ENCODE results near the gene CRABP1.

Gene CRABP1

DNA sequence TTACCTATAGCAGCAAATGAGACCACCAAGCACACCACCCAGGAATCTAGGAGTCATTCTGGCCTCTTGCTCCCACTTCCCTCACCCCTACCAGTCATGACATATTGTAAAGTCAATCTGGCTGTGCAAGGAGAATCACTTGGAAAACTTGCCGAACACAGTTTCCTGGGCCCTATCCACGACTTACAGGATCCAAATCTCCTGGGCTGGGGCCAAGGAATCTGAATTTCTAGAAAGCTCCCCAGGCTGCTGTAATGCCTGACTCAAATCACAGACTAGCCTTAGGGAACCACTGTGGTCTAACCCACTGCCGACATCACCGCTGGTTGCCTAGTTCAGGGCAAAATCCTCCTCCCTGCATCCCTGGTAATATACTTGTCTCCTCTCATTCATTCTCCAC is 4.2 kb upstream of the CRABP1 start:
- DNase-seq (ENCODE audit: insufficient read length, low spot score) (no peak), FAIRE-seq (no peak)
- no peak for TF ChIP-seq CTCF (IDR thresholded peaks at IDR 0.05; ENCODE audit: insufficient read depth, missing control alignments)

- no peak for TF ChIP-seq CTCF (IDR thresholded peaks at IDR 0.05; ENCODE audit: insufficient read depth, missing control alignments)
- FAIRE-seq = no peak
- DNase-seq (ENCODE audit: insufficient read length, low spot score) = no peak
Observed at GRCh38 chr15:78338781-78339180, 1.4 kb upstream of the CRABP1 start.

DNA sequence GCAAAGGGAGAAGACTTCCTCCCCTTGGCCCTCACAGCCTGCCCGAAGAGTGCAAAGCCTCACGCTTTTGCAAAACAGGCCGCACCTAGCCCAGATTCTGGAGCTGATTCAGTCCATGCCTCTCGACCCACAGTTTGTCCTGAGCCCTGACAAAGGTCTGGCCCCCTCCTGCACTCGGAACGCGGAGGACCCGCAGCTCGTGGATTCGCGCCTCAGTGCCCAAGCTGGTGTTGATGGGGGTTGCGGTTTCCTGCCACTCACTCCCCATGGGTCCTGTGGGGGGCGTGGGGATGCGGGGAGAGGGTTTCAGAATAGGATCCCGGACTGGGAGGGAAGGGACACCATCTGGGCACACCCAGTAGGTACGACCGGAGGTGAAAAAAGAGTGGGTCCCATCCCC is 594 bp upstream of the CRABP1 start:
- DNase-seq (ENCODE audit: insufficient read length, low spot score) = no peak
- FAIRE-seq = no peak
- TF ChIP-seq CTCF (IDR thresholded peaks at IDR 0.05; ENCODE audit: insufficient read depth, missing control alignments) = no peak

- DNase-seq (ENCODE audit: insufficient read length, low spot score) = no peak
- no peak for TF ChIP-seq CTCF (IDR thresholded peaks at IDR 0.05; ENCODE audit: insufficient read depth, missing control alignments)
- FAIRE-seq = no peak
Observed at GRCh38 chr15:78341057-78341987, 1.2 kb downstream of the CRABP1 start.

- TF ChIP-seq CTCF (IDR thresholded peaks at IDR 0.05; ENCODE audit: insufficient read depth, missing control alignments) = no peak
- FAIRE-seq (no peak), DNase-seq (ENCODE audit: insufficient read length, low spot score) (no peak)
Observed at GRCh38 chr15:78342021-78342420, 1.9 kb downstream of the CRABP1 start.

DNA sequence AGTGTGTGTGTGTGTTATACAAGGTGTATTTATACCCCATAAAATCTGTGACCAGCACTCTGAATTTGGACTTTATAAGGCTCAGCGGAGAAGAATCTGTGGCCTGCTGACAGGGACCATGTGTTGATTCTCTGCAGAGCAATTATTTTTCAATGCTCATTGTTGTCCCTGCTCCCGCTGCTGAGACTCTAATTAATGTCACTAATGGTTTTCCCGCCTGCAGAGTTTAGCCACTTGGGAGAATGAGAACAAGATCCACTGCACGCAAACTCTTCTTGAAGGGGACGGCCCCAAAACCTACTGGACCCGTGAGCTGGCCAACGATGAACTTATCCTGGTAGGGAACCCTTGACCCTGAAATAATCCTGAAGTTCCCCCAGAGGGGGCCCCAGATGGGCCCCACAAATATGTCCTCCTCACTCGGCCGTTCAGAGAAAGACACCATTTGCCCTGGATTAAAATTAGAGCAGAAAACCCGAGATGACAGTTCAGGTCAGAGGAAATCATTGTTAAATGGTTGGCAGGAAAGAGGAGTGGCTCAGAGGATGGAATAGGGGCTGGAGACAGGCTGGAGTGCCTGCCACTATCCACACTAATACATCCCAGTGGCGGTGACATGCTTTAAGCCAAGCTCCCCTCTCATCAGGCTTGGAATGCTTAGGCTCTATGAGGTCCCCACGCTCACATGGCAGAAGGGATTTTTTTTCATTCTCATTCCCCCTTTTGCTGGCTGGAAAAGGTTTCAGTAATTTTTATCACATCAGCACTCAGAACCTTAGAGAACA is 3.3 kb downstream of the CRABP1 start:
- FAIRE-seq (no peak), DNase-seq (ENCODE audit: insufficient read length, low spot score) (no peak)
- no peak for TF ChIP-seq CTCF (IDR thresholded peaks at IDR 0.05; ENCODE audit: insufficient read depth, missing control alignments)
